Right lobe of liver (tissue), 6 donors: ENCODE data around the gene FASTKD3. TPM values are rescaled to one million over a fixed set of nuclear protein-coding genes. Genes with fewer than 3 reads are reported as not detected.

ENCODE experiments used
- ATAC-seq, 4 donors: fragments of 200-7000 bp; cut with Tn5 transposase; one replicate each; pipeline ENCODE4 v1.9.1; 2020; ENCODE audit warnings: mild to moderate bottlenecking in 4 of 4, moderate library complexity in 4 of 4
- DNase-seq, 3 donors: peaks; one replicate each; pipeline ENCODE4 v3.0.0-alpha.2; 2020
- H3K27ac ChIP-seq, 3 donors: fragments of 200-600 bp; one replicate each; pipeline ENCODE4 v1.8.0; 2022
- H3K27me3 ChIP-seq, 2 donors: fragments of 200-600 bp; one replicate each; pipeline ENCODE4 v1.8.0; 2022
- H3K36me3 ChIP-seq, 4 donors: fragments of 200-600 bp; sonication (generic) in 1 of 4; one replicate each; pipeline versions ENCODE4 v1.5.1 to v1.8.0; 2017 to 2022; ENCODE audit warnings: control low read depth in 1 of 4
- H3K4me1 ChIP-seq, 4 donors: fragments of 200-600 bp; sonication (generic) in 1 of 4; one replicate each; pipeline versions ENCODE4 v1.5.1 to v1.8.0; 2017 to 2022; ENCODE audit warnings: control low read depth in 1 of 4
- H3K4me3 ChIP-seq, 3 donors: fragments of 200-600 bp; one replicate each; pipeline ENCODE4 v1.8.0; 2022
- H3K9me3 ChIP-seq, 4 donors: fragments of 200-600 bp; sonication (generic) in 1 of 4; one replicate each; pipeline versions ENCODE4 v1.5.1 to v1.8.0; 2017 to 2022; ENCODE audit warnings: control low read depth in 1 of 4
- POLR2A ChIP-seq: fragments of 450-650 bp; IDR thresholded peaks from one replicate; pipeline ENCODE4 v1.6.1; 2017; ENCODE audit warnings: antibody characterized with exemption, mild to moderate bottlenecking
- WGBS: methylation state at CpG from one replicate; pipeline ENCODE4 v1.1.6; 2018; ENCODE audit warnings: low coverage, low lambda C conversion rate; ENCODE audit not compliant: insufficient coverage; ENCODE audit errors: missing lambda C conversion rate; 5-methylcytosine and 5-hydroxymethylcytosine counted together
- intact Hi-C, 2 donors: fragments of 100-400 bp; cut with DNase I; formaldehyde crosslinking; loops; one replicate each; pipeline versions ENCODE4 v1.11.2 to v1.14.1; 2022
- total RNA-seq, 6 experiments: library from RNA; depleted of rRNA in 2 of 6; stranded (reverse); fragments of >200 nt in 2 of 6; fragmentation: NEBNext Ultra II Directional in 3 of 6; extraction: Animal tissue kit (Norgen Biotek cat#: 25700) in 3 of 6; gene quantifications; one replicate each; pipeline versions ENCODE4 v1.1.0 to v1.2.4, GENCODE V29; 2016 to 2023
- TF ChIP-seq, protein P1 (sequence below), 4 donors: fragments of 200-600 bp in 3 of 4; fragments of 450-650 bp in 1 of 4; IDR thresholded peaks; one replicate each; pipeline versions ENCODE4 v1.5.1 to v1.8.0; 2016 to 2022; ENCODE audit warnings: antibody characterized with exemption in 4 of 4, mild to moderate bottlenecking in 2 of 4
- donor health status: DM: no; HTN: yes; CAD: no.
- donor health status: DM: no; HTN: no; CAD: no.
- donor health status: DM: no; HTN: no; CAD: no.
- donor health status: DM: no; HTN: yes; CAD: no.
- donor health status: DM: no; HTN: yes; CAD: no.

FASTKD3 gene
- total RNA-seq, 6 experiments from 2014 or later, result 3.8 to 9.6 (median 6.1) TPM

DNA sequence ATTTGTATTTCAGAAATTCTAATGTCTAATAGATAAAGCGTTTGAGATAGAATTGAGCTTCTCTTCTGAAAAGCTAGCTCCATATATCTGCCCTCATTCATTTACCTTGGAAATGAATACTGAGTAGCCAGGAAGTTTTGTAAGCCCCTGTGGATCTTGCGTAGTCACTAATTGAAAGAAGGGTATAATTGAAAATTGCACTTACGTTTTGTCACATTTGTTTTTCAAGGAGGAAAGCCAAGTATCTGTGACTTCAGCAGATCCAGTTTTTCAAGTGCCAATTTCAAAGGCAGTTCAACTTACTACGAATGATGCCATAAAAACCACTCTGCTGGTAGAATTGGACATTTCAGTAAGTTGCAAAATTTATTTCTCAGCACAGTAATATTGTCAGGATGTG lies 14.1 kb upstream of the FASTKD3 start:
- ATAC-seq (no peak), DNase-seq (no peak)
- 66% methylated on average over 4 of the region's 4 CpGs for WGBS
- intact Hi-C loops, result no loop called here
- H3K4me1 ChIP-seq, result peaks cover 0 to 17% (median 8%) of the 10 kb centered on the region in 4 donors
- H3K27ac ChIP-seq, result no peak overlapping the region
- TF ChIP-seq POLR2A, result no peak
- TF ChIP-seq, protein P1, sequence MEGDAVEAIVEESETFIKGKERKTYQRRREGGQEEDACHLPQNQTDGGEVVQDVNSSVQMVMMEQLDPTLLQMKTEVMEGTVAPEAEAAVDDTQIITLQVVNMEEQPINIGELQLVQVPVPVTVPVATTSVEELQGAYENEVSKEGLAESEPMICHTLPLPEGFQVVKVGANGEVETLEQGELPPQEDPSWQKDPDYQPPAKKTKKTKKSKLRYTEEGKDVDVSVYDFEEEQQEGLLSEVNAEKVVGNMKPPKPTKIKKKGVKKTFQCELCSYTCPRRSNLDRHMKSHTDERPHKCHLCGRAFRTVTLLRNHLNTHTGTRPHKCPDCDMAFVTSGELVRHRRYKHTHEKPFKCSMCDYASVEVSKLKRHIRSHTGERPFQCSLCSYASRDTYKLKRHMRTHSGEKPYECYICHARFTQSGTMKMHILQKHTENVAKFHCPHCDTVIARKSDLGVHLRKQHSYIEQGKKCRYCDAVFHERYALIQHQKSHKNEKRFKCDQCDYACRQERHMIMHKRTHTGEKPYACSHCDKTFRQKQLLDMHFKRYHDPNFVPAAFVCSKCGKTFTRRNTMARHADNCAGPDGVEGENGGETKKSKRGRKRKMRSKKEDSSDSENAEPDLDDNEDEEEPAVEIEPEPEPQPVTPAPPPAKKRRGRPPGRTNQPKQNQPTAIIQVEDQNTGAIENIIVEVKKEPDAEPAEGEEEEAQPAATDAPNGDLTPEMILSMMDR (IDR thresholded peaks at IDR 0.05), result no peak
- H3K9me3 ChIP-seq, result no peaks in the 10 kb centered on the region
- H3K4me3 ChIP-seq, result no peak overlapping the region
- H3K36me3 ChIP-seq, result peaks cover 0 to 47% (median 14%) of the 10 kb centered on the region in 4 donors
- no peaks in the 10 kb centered on the region for H3K27me3 ChIP-seq

DNA sequence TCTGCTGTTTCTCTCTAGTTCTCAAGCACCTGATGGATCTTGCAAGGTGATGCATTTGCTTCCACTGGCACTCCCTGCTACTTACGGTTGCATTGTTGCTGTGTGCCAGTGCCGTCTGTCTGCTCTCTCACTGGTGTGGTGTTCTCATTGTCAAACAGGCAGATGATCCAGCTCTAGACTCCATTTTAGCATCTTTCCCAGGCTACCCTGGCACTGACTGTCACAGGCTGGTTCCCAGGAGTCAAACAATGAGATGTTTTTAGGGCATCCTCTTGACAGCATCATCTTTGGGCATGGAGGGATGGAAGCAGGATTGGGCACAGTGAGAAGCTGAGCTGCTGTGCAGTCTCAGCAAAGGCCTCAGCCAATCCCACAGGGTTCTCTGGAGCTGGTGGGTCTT lies 13.0 kb upstream of the FASTKD3 start:
- Histone ChIP-seq H3K36me3 (peaks cover 0 to 46% (median 12%) of the 10 kb centered on the region in 4 donors), H3K27me3 (no peaks in the 10 kb centered on the region), H3K9me3 (no peaks in the 10 kb centered on the region), H3K27ac (no peak overlapping the region), H3K4me1 (peaks cover 0 to 29% (median 14%) of the 10 kb centered on the region in 4 donors), H3K4me3 (no peak overlapping the region)
- ATAC-seq, result no peak
- no CpG with 5 or more reads among the region's 2 CpGs for WGBS
- TF ChIP-seq, protein P1 (IDR thresholded peaks at IDR 0.05), result no peak
- TF ChIP-seq POLR2A, result no peak
- intact Hi-C loops, result no loop called here
- no peak for DNase-seq

DNA sequence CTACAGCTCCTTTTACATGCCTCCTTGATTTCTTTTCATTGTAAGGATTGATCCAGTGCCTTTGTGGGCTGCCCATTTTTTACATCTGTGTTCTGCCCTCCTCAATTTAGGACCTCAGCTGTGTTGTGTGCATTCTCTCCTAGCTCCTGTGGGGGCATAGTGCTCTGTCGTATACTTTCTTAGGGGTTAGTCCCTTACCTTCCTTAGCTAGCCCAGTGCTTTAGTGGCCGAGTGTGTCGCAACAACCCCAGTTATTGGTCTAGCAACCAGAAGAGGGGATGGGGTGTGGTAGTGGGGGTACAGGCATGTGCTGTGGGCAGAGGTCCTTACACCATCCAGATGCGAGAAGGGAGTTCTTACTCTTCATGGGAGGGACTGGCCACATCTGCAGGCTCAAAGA lies 12.3 kb upstream of the FASTKD3 start:
- no peak for ATAC-seq
- H3K4me3 ChIP-seq, result no peak overlapping the region
- no peak for TF ChIP-seq POLR2A
- TF ChIP-seq, protein P1 (IDR thresholded peaks at IDR 0.05), result no peak
- H3K36me3 ChIP-seq, result peaks cover 0 to 46% (median 9%) of the 10 kb centered on the region in 4 donors
- DNase-seq, result no peak
- peaks cover 0 to 30% (median 14%) of the 10 kb centered on the region in 4 donors for H3K4me1 ChIP-seq
- no peak overlapping the region for H3K27ac ChIP-seq
- 78% methylated on average over 4 of the region's 4 CpGs for WGBS
- intact Hi-C loops, result no loop called here
- no peaks in the 10 kb centered on the region for H3K27me3 ChIP-seq
- H3K9me3 ChIP-seq, result no peaks in the 10 kb centered on the region

DNA sequence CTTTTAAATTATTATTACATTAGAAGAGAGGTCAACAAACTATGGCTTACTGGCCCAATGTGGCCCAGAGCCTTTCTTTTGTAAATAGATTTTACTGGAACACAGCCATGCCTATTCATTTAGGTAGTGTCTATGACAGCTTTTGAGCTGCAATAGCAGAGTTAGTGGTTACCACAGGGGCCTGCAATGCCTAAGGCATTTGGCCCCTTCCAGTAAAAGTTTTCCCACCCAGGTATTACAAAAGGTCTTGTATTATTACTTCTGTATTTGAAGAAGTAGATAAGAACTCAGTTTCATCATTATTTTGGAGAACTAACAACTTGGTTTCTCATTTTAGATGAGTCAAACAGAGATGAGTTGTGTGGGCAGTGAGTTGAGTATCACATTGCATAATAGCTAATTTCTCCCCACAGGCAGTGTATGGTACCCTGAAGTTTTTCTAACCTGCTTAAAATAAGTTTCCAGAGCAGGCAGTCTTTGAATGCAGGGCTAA lies 9.6 kb upstream of the FASTKD3 start:
- peak overlapping the region in 1 of 3 donors; percentile 6 for H3K4me3 ChIP-seq
- H3K9me3 ChIP-seq, result no peaks in the 10 kb centered on the region
- TF ChIP-seq, protein P1 (IDR thresholded peaks at IDR 0.05), result no peak
- TF ChIP-seq POLR2A, result no peak
- ATAC-seq, result peak; percentile 79 to 83 (median 81)
- no peaks in the 10 kb centered on the region for H3K27me3 ChIP-seq
- H3K36me3 ChIP-seq, result peaks cover 0 to 40% (median 4%) of the 10 kb centered on the region in 4 donors
- H3K4me1 ChIP-seq, result peaks cover 0 to 30% (median 14%) of the 10 kb centered on the region in 4 donors
- intact Hi-C loops, result no loop called here
- peak in 1 of 3 donors; percentile 50 for DNase-seq
- H3K27ac ChIP-seq, result peak overlapping the region; percentile 41 to 63 (median 42)
